HG03565 (cell line): ENCODE measurements around the gene PCBP4.

Experiments
- ATAC-seq: cut with Tn5 transposase; IDR thresholded peaks from one replicate; pipeline ENCODE4 v1.9.1; 2021; ENCODE audit warnings: mild to moderate bottlenecking, moderate library complexity; ENCODE audit not compliant: unreplicated experiment

The PCBP4 gene

DNA sequence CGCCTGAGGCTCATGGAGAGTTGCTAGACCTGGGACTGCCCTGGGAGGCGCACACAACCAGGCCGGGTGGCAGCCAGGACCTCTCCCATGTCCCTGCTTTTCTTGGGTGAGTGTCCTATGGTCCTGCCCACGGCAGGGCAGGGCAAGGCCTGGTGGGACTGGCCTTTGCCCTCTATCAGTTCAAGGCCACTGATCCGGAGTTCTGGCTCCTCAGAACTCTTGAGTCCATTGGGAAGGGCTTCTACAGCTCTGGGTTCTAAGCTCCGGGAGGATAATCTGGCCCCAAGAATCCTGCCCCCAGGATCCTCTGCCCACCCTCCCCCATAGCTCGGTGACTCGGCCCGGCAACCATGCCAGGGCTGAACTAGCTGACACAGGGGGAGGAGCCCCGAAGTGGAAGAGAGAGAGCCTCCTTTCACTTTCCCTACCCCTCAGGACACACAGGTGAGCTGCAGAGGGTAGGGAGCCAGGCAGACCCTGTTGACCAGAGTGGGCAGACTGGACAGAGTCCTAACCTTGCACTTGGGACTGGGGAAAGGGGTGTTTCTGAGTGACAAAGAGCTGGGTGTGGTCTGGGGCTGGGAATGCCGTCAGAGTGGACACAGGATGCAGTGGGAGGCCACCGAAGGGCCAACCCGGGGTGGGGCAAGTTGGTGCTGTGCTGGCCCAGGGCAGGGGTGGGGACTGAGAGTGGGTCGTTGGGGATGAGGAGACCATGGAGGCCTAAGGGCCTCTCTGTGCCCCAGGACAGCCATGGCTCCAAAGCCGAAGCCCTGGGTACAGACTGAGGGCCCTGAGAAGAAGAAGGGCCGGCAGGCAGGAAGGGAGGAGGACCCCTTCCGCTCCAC is 24.4 kb downstream of the PCBP4 start:
- ATAC-seq: no peak

DNA sequence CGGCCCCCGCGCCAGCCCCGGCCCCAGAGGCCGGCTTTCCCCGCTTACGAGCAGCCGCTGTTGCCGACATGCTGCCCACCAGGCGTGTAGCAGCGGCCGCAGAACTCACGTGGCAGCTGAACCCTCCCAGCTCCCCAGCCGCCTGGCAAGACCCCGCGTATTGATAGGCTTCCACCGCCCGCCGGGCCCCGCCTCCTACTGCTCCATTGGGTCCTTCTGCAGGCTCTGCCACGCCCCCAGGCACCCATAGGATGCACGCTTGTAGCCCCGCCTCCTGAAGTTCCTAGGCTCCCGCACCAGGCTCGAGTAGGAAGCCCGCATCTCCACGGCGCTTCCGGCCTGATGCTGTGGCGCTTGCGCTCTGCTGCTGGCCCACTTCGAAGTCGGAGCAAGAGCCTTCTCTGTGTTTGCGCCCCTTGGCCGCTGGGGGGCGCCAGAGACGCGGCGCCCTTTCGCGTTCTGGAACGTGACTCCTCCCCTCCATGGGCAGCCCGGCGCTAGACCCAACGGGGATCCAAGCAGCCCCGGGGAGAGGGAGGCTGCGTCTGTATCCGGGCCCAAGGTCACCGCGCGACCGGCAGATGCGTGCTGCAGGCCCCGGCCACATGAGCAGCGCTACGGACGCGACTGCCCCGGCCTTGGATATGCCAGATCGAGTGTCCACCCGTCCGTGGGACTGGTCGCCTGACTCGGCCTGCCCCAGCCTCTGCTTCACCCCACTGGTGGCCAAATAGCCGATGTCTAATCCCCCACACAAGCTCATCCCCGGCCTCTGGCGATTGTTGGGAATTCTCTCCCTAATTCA is 25.3 kb downstream of the PCBP4 start, which contains the start of the genes PARP3 and RRP9:
Gene PARP3, plus strand, starts transcription at position 566 of the 805 bp plus-strand sequence. CDS start 993 bp downstream, outside the sequence.
Gene RRP9, minus strand, starts transcription at position 107 of the 805 bp plus-strand sequence. Its CDS starts 37 bp downstream, at position 70.
- ATAC-seq: peak; percentile 88

DNA sequence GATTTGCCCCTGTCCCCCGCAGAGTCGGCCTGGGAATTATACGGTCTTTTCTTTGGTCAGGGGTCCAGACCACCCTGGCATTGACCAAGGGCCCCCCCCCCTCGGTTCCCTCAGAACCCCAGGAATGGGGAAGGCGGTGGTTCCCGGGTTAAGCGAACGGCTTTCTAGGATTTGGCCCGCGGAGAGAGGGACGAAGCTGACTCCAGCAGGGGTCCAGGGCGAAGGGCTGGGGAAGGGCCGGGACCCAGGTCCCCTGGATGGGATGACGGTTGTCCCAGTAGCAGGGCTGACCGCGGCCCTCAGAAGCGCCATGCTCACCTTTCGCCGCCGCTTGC is 25.8 kb downstream of the PCBP4 start:
- ATAC-seq: no peak

DNA sequence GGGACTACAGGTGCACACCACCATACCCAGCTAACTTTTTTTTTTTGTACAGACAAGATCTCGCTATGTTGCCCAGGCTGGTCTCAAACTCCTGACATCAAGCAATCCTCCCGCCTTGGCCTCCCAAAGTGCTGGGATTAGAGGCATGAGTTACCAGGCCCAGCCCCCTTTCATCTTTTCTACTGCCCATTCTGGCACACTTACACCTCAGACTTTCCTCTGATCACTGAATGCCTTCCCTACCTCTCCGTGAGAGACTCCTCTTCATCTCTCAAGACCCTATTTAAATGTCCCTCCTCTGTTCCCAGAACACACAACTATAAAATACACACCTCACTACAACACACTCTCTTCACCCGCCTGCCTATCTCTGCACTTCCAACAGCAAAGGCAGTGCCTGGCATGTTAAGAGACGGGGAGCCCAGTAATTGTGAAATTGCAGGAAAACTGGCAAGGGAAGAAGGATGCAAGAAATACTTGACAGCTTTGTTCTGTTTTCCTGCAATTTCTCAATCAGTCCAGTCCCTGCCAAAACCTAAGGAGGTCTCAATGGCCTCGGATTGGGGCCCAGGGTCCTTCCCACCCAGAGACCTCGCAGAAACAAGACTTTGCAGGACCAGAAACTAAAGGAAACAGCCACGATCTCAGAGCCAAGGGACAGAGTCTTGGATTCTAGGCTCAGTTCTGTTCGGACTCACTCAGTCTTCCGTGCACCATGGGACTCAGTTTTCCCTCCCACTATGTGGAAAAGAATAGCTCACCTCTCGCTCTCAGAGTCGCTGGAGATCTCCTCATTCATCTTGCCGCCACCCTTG is 26.4 kb downstream of the PCBP4 start:
- ATAC-seq: no peak

DNA sequence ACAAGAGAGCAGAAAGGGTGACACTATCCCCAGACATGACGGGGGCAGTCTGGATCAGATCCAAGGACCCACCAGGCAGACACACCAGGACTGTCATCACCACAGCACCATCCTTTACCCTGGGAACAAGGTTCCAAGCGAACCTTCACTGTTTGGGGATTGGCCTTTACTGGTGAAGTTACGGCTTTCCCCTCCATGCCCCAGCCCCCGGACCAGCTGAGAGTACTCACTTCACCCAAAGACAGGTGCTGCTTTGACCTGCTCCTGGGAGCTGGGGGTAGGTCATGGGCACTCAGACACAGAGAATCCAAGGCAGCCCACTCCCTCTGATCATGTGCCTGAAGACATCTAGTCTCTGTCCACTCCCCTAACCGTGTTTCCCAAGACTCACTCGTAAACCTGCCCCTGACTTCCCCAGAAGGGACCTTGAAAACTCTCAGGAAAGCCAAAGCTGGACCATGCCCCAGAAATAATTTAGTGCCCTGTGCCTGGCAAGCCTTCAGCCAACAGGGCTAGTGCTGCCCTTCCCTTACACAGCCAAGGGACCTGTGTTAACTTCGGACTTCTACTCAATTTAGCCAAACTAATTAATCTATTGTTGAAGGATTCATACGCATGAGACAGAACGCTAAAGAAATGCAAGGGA is 28.4 kb downstream of the PCBP4 start:
- ATAC-seq: no peak

DNA sequence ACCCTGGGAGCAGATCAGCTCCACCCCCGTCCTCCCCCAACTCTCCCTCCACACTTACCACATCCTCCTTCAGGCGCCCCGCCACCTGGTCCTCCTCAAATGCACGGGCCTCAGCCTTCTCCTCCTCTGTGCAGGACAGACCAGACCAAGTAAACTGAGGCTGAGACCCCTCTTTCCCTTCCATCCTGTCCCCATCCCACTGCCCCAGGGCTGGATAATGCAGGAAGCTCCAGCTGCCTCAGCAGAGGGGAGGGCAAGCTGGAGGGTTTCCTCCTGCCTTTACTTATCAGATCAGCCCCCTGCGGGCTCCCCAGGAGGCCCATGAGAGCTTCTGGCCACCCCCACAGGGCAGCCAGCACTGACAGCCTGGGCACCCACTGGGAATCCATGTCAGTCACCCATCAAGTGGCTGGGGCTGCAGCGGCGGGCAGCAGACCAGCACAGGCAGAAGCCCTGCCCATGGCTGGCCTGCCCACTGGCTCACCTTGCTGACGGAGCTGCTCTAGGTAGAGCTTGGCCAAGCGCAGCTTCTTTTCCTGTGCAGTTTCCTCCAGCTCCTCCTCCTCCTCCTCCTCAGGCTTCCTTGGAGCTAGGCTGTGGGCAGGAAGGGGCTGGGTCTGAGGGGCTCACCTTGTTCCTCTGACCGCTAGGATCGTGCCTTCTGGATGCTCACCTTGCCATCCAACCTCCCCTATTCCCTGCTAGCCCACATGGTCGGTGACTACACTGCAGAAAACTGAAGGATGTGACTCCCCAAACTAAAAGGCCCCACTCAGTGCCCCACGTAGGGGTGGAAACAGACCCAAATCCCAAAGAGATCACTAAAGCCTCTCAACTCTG is 29.4 kb downstream of the PCBP4 start:
- ATAC-seq: no peak

DNA sequence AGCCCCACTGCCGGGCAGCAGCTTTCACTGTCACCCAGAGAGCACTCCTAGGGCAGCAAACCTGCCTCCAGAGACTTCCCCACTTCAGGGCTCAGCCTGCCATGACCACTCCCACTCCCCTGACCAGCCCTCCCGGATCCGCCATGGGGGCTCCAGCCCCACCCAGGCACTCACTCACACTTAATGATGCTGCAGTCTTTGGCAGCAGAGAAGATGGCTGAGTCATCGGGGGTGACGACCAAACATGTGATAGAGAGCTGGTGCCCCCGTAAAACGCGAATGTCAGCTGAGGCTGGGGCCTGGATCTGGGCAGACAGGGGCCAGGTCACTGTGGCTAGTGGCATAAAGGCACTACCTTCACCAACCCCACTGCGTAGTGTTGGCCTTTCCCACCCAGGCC is 30.2 kb downstream of the PCBP4 start:
- ATAC-seq: no peak

DNA sequence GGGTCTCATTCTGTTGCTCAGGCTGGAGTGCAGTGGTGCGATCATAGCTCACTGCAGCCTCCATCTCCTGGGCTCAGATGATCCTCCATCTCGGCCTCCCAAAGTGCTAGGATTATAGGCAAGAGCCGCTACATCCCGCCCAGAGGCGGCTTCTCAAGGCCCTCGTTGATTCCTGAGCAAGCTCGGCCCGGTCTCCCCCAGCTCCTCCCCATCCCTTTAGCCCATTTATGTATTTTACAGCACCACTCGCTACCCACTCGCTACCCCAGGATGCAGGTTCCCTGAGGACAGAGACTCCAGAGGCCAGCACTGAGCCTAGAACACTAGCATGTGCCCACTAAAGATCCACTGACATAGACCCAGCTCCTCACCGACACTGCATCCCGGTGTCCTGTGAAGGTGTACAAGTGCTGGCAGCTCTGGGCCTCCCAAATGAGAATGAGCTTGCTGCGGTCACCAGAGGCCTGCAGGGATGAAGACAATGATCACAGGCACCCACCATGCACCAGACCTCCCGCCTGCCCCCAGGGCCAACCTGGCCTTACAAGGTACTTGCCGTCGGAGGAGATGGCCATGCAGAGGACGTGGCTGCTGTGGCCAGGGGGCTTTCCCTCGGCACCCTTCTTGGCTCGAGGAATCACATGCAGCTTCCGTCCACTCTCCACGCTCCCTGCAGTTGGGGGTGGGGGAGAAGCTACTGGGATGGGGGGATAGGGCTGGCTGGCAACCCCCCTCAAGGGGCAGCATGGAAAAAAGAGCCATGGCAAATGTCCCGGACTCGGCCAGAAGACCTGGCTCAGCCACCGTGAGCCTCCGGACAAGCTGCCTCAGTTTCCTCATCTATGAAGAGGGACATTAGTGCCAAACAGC is 31.1 kb downstream of the PCBP4 start:
- ATAC-seq: no peak

DNA sequence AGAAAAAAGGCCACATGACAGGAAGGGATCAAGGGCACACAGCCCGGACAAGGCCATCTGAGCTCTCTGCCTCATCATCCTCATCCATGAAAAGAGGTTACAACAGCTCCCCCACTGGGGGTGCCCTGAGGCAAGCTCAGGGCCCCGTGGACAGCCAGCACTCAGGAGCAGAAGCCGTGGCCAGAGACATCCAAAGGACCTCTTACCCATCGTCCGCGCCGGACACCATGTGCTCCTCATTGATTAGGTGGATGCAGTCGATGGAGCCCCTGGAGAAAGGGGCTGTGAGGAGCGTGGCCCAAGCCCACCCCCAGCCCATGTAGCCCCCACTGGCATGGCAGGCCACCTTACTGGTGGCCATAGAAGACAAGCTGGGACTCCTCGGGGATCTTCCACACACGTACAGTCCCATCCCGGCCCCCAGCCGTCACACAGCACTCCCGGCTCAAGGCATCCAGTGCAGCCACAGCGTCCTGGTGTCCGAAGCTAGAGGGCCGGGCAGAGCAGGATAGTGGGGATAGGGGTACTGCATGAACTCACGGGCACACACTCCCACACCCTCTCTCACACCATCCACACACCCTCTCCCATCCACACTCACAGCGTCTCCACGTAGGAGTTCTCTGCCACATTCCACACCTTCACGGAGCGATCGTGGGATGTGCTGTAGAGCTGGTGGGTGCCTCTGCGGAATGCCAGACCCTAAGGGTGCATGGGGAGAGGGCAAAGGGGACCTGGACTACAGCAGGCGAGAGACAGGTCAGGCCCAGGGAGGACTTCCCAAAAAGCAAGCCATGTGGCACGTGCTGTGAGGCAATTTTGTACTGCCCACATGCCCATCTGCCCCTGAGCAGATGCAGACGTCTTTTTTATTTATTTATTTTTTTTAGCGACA is 32.0 kb downstream of the PCBP4 start:
- no peak for ATAC-seq

DNA sequence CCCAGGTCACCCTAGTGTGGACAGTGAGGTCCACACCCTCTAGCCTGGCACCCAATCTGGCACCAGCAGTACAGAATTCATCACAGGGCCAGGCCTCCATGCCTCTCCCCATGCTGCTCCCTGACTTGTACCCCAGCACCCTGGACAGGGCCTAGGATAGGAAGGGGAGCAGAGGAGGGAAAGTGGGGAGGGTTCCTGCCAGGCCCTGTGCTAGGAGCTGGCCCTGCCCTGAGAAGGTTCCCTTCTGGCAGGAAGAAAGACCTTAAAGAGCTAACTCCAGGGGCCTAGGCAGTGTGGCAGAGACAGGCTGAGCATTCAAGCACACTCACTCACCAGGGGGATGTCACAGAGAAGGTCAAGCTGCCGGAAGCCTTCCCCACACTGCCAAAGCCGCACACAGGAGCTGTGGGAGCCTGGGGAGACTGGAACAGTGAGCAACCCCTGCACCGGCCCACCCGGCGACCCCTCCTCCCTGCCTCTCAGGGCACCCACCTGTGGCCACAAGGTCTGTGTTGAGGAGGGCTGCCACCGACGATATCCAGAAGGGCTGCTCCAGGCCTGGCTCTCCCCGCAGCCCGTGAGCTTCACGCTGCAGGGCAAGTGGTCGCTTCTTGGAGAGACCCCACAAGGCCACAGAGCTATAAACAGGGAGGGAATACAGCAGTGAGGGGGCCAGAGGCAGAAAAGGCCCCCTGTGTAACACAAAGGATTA is 33.0 kb downstream of the PCBP4 start:
- no peak for ATAC-seq

DNA sequence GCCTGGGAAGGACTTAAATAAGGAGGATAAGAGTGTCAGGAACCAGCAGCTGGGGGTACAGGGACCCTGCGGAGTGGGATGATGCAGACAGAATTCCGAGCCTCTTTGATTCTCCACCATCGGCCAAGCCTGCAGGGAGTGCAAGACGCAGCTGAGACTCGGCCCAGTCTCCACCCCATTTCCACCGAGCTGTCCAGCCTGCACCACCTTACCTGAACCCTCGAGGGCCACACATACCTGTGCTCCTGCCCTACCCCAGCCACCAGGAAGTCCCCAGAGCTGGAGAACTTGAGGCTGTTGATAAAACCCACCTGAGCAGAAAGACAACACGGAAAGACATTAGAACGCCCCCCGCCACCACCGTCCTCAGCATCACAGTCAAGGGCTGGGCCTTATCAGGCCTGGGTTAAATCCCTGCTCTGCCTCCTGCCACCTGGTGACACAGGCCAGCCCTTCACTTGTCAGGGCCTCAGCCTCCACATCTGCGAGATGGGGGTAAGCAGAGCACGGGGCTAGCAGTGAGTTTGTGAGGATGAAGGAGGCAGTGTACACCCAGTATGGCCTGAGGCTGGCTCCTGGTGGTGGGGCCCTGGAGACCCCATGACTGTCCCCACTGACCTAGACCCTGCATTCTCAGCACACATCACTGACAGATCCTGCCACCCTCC is 33.6 kb downstream of the PCBP4 start:
- ATAC-seq: no peak

DNA sequence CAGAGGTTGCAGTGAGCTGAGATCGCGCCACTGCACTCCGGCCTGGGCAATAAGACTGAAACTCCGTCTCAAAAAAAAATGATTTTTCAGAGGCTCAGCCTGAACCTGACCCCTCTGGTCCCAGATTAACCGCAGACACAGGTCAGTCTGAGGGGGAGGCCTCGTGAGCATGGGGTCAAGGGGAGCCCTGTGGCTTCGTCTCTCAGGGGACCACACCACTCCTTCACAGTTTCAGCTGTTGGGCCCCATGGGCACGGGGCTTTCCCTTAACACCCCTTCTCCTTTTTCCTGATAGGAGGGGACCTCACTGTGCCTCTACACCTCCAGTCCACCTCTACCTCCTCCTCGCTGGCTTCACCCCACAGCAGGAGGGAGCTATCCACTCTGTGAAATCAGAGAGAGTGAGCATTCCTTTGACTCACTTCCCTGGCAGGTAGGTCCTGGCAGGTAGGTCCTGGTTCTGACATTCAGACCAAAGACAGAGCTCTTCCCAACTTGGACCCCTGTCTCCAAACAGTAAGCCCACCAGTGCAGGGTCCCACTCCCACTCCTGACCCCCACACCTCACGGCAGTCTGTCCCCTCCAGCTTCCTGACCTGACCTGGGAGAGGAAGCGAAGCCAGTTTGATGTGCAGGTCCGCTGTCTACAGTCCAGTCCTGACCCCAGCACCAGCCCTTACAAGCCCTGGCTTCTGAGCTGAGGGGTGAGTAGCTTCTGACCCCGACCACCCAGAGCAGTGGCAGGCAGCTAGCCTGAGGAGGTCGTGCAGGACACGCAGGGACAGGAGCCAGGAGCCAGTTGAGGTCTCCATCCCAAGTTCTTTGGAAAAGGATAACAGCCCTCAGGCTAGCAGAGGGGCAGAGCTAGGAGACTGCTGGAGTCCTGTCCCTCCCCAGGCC is 34.5 kb downstream of the PCBP4 start:
- ATAC-seq: no peak

DNA sequence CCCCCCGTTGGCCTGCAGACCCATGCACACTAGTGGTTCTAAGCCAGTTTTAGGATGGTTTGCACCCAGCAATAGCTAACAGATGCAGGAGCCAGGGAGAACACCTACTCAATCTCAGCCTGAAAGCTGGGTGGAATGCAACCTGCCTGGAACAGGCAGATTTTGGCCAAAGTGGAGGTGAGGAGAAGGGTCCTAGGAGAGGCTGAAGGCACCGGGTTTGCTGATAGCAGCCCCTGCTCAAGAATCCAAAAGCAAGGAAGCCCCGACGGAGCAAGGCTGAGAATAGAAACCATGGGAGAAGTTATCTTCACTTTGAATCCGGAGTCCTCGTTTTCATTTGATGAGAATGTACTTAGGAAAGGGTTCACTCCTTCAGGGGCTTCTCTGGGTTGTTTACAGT is 35.5 kb downstream of the PCBP4 start:
- no peak for ATAC-seq

DNA sequence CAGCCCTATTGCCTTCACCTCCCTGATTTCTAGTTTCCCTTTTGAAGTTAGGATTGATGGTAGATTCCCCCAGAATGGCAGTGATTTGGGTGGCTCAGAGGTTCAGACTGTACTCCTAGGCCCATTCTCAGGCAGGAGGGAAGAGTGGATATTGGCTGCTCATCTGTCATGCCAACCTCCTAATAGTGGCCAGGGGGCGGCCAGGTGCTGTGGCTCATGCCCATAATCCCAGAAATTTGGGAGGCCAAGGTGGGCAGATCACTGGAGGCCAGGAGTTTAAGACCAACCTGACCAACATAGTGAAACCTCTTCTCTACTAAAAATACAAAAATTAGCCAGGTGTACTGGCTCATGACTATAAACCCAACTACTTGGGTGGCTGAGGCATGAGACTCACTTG is 36.8 kb downstream of the PCBP4 start:
- no peak for ATAC-seq

DNA sequence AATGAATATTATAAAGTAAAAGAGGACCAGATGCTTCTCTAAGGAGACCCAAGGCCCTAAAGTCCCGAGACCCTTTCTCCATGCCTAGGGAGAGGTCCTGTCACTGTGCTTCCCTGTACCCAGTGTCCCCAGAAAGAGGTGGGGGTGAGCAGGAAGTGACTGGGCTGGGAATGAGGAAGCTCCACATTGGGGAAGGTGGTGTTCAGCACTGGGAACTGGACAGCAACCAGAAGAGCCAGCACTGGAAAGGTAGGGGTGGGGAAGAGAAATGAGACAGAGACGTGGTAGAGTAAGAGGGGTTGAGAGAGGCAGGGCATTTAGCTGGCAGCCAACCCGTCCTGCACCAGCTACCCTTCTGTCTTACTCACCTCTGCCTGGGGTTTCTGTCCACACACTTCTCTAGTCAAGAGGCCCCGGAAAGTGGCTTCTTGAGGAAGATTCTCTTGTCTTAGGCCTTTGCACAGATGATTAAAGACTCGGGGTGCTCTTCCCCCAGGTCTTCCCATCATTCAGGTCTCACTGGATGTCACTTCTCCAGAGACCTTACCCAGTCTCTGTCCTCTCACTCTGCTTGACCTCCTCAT is 37.7 kb downstream of the PCBP4 start:
- ATAC-seq: no peak
